Fibroblast of villous mesenchyme (primary cell): ENCODE results near the gene OR4C45. TPM values are rescaled to one million over a fixed set of nuclear protein-coding genes. Genes with fewer than 3 reads are reported as not detected.
"Not testable (repeated sequence)": the region's sequence is repeated elsewhere in the genome, so short reads cannot be mapped to it uniquely, and the experiment has no call there.

Source experiments
- DNase-seq: peaks from one replicate; pipeline ENCODE4 v3.0.0-alpha.2; 2010; ENCODE audit warnings: low read depth
- H3K4me3 ChIP-seq: 2 replicates; pipeline ENCODE4 v1.5.1; 2011; ENCODE audit warnings: low read depth, mild to moderate bottlenecking, low read length
- total RNA-seq: library from RNA; depleted of rRNA; stranded (reverse); fragments of >200 nt; gene quantifications from 2 replicates; pipeline ENCODE4 v1.2.3, GENCODE V29; 2012
- TF ChIP-seq, protein P1 (sequence below): IDR thresholded peaks from 2 replicates; pipeline ENCODE4 v1.5.1; 2012; ENCODE audit warnings: low read depth, mild to moderate bottlenecking, low read length; ENCODE audit not compliant: insufficient read depth

Gene OR4C45
- total RNA-seq, 1 donor: not detected

GRCh38 chr11:50078001-50078400 lies 45.3 kb downstream of the OR4C45 start:
- TF ChIP-seq, protein P1, sequence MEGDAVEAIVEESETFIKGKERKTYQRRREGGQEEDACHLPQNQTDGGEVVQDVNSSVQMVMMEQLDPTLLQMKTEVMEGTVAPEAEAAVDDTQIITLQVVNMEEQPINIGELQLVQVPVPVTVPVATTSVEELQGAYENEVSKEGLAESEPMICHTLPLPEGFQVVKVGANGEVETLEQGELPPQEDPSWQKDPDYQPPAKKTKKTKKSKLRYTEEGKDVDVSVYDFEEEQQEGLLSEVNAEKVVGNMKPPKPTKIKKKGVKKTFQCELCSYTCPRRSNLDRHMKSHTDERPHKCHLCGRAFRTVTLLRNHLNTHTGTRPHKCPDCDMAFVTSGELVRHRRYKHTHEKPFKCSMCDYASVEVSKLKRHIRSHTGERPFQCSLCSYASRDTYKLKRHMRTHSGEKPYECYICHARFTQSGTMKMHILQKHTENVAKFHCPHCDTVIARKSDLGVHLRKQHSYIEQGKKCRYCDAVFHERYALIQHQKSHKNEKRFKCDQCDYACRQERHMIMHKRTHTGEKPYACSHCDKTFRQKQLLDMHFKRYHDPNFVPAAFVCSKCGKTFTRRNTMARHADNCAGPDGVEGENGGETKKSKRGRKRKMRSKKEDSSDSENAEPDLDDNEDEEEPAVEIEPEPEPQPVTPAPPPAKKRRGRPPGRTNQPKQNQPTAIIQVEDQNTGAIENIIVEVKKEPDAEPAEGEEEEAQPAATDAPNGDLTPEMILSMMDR: no peak
- DNase-seq: no peak
- H3K4me3 ChIP-seq: no peak overlapping the region

GRCh38 chr11:50078946-50079345 lies 46.3 kb downstream of the OR4C45 start:
- H3K4me3 ChIP-seq, DNase-seq: not testable (repeated sequence)

GRCh38 chr11:50080256-50080655 lies 47.6 kb downstream of the OR4C45 start:
- DNase-seq: no peak

More at GRCh38 chr11:50080256-50080655, 47.6 kb downstream of the OR4C45 start:
- H3K4me3 ChIP-seq: no peak overlapping the region
- TF ChIP-seq, protein P1: no peak

Other genes with a start within 250 kb of the OR4C45 start
- not detected in 2 replicates for gene OR4C13, start 80.5 kb upstream of the OR4C45 start, total RNA-seq
- not detected in 2 replicates for gene OR4C12, start 50.3 kb upstream of the OR4C45 start, total RNA-seq